Smooth muscle cell of bladder (primary cell): ENCODE measurements around the gene BTBD10. TPM values are rescaled to one million over a fixed set of nuclear protein-coding genes. Genes with fewer than 3 reads are reported as not detected.

Source experiments
- total RNA-seq: library from RNA; depleted of rRNA; stranded (reverse); fragments of >200 nt; gene quantifications from 2 replicates; pipeline ENCODE4 v1.2.3, GENCODE V29; 2014

The BTBD10 gene
- total RNA-seq = 49.1 and 56.0 TPM in 2 replicates

DNA sequence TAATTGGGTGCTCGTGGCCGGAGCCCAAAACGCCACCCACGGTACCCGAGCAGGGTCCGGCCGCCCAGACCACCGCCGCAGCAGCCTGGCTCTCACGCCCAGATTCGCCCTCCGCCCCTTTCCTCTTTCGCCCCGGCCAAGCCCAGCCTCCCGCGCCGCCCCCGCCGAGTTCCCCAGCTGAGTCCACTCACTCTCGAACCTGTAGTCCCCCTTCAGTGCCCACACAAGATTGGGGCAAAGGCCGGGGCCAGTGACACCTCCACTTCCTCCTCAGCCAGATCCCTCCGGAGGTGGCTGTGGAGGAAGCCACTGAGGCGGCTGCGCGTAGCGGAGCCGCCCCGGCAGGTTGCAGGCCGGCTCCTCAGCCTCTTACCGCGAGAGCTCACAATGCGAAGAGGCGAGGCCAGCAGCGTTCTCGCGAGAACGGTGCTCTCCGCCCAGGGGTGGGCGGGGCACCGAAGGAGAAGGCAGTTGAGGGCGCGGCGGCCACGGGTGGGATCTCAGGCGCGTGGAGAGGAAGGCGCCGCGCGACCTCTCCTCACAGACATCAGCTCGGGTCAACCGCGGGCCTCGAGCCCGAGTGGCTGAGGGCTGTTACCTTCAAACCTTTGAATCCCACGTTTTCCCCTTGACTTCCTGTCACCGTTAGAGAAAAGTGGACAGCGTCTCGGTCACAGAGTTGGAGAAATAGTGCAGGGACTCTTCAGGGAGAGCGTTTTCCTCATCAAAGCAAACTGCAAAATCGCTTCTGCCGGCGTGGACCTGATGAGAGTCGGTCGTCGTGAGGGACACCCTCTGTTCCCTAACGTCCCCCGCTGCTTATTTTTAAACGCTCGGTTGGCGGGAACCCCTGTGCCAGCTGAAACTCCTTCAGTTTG is at the start of gene BTBD10:
BTBD10 (minus strand) TSS at position 322 of the 878 bp plus-strand sequence. CDS start 18,098 bp downstream, outside the sequence.

DNA sequence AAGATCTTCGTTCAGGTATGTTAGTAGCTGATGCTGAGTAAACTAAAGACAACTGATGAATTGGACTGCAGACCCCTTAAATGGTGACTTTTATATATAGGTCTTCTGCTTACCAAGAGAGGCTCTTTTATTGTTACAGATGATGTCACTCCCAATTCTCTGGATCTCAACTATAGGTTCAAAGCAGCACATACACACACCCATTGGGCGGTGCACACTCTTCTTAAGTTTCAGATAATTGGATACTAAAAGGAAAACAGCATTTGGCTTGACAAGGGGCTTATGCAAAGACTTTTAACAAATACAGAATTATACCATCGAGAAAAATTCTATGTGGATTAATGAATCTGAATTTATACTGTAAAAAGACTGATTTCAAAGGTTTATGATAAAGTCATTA is 32.9 kb upstream of the BTBD10 start, which contains the start of gene PTH:
PTH (minus strand) TSS at position 69 of the 400 bp plus-strand sequence. CDS start 3,142 bp downstream, outside the sequence.

Other genes starting within 250 kb of the BTBD10 start
- gene BMAL1, start 185.4 kb downstream of the BTBD10 start, total RNA-seq = 9.2 and 12.5 TPM in 2 replicates
- not detected in 2 replicates for gene PTH, start 32.8 kb upstream of the BTBD10 start, total RNA-seq
- gene FAR1, start 205.4 kb upstream of the BTBD10 start, total RNA-seq = 37.8 and 43.5 TPM in 2 replicates